Stomach (tissue), 9 donors: Measurements from ENCODE around the gene SAPCD2. TPM values are rescaled to one million over a fixed set of nuclear protein-coding genes. Genes with fewer than 3 reads are reported as not detected.

Experiments used
- DNase-seq, 2 donors: peaks; one replicate each; pipeline versions ENCODE4 v3.0.0 to v3.0.0-alpha.2; 2013 to 2019
- H3K27ac ChIP-seq, 5 donors: fragments of 200-600 bp in 4 of 5; sonication (generic) in 4 of 5; one replicate each; pipeline ENCODE4 v1.5.1; 2013 to 2019; ENCODE audit warnings: mild to moderate bottlenecking in 1 of 5, moderate library complexity in 1 of 5
- H3K27me3 ChIP-seq, 3 donors: fragments of 200-600 bp; sonication (generic); one replicate each; pipeline ENCODE4 v1.5.1; 2017 to 2019; ENCODE audit warnings: mixed run types in 1 of 3
- H3K36me3 ChIP-seq, 4 donors: fragments of 200-600 bp; sonication (generic); 1 replicate in 3 of 4; 2 replicates in 1 of 4; pipeline ENCODE4 v1.5.1; 2016 to 2019
- H3K4me1 ChIP-seq, 4 donors: fragments of 200-600 bp; sonication (generic); one replicate each; pipeline ENCODE4 v1.5.1; 2016 to 2019
- H3K4me3 ChIP-seq, 4 donors: fragments of 200-600 bp; sonication (generic) in 3 of 4; one replicate each; pipeline ENCODE4 v1.5.1; 2016 to 2019; ENCODE audit warnings: mild to moderate bottlenecking in 1 of 4
- H3K9me3 ChIP-seq, 4 donors: fragments of 200-600 bp; sonication (generic); one replicate each; pipeline ENCODE4 v1.5.1; 2016 to 2019
- CTCF ChIP-seq, 7 experiments: fragments of 450-650 bp in 4 of 7; fragments of 200-600 bp in 3 of 7; sonication (generic) in 3 of 7; IDR thresholded peaks; one replicate each; pipeline ENCODE4 v1.5.1; 2016 to 2019; ENCODE audit warnings: antibody characterized with exemption in 7 of 7, control low read depth in 2 of 7, mild to moderate bottlenecking in 1 of 7
- EP300 ChIP-seq: sonication (generic); formaldehyde crosslinking; IDR thresholded peaks from one replicate; pipeline ENCODE4 v1.6.1; 2017; ENCODE audit warnings: antibody characterized with exemption
- POLR2A ChIP-seq, 4 donors: fragments of 450-650 bp; IDR thresholded peaks; one replicate each; pipeline ENCODE4 v1.6.1; 2016; ENCODE audit warnings: antibody characterized with exemption in 4 of 4, control low read depth in 2 of 4, mild to moderate bottlenecking in 1 of 4, moderate library complexity in 1 of 4
- POLR2AphosphoS5 ChIP-seq, 3 donors: sonication (generic); formaldehyde crosslinking; IDR thresholded peaks; one replicate each; pipeline ENCODE4 v1.6.1; 2016; ENCODE audit warnings: antibody characterized with exemption in 3 of 3
- WGBS, 5 donors: extraction: QIAGEN DNeasy Blood & Tissue Kit in 3 of 5; methylation state at CpG; one replicate each; pipeline versions ENCODE4 v1.1.5 to v1.1.7; 2013 to 2018; 5-methylcytosine and 5-hydroxymethylcytosine counted together
- intact Hi-C: fragments of 100-400 bp; cut with DNase I; formaldehyde crosslinking; loops from one replicate; pipeline ENCODE4 v1.15.1; 2023; ENCODE audit warnings: low total_unique reads
- polyA plus RNA-seq, 3 donors: library from polyadenylated mRNA; stranded (reverse); fragments of 200-250 nt; gene quantifications; one replicate each; pipeline ENCODE4 v1.2.3, GENCODE V29; 2013
- total RNA-seq, 5 donors: library from RNA; depleted of rRNA; stranded (reverse); fragments of >200 nt; gene quantifications; one replicate each; pipeline versions ENCODE4 v1.1.0 to v1.2.3, GENCODE V29; 2014 to 2016
- donor health status: healthy with polysubstance abuse.
- donor health status: Bipolar disorder and iron deficiency.
- donor health status: healthy.

SAPCD2 gene
- total and polyA plus RNA-seq, 8 donors = 1.7 to 84.9 (median 3.8) TPM; not detected in 1

GRCh38 chr9:137079401-137079787 lies 9.0 kb upstream of the SAPCD2 start:
- no peak overlapping the region for H3K4me3 ChIP-seq
- no peak overlapping the region for H3K27ac ChIP-seq
- no peaks in the 10 kb centered on the region for H3K9me3 ChIP-seq
- no peak for DNase-seq
- peaks cover 0 to 31% (median 0%) of the 10 kb centered on the region in 3 donors for H3K27me3 ChIP-seq
- peaks cover 15 to 49% (median 47%) of the 10 kb centered on the region in 4 donors for H3K36me3 ChIP-seq
- H3K4me1 ChIP-seq = peaks cover 18 to 47% (median 43%) of the 10 kb centered on the region in 4 donors
- TF ChIP-seq CTCF (IDR thresholded peaks at IDR 0.05) (no peak), POLR2A (IDR thresholded peaks at IDR 0.05) (no peak), EP300 (no peak), POLR2AphosphoS5 (IDR thresholded peaks at IDR 0.05) (no peak)
- 73 to 85% (median 84%) methylated on average over 2 to 13 of the region's 13 CpGs for WGBS, 5 donors
- intact Hi-C loops = no loop called here

- 45 to 66% (median 60%) methylated on average over 22 to 51 of the region's 51 CpGs for WGBS, 5 donors
- H3K27ac ChIP-seq = peak overlapping the region in 2 of 5 donors; percentile 53 to 69
- intact Hi-C loops = no loop called here
- peak in 1 of 2 donors; percentile 49 for DNase-seq
- no peaks in the 10 kb centered on the region for H3K9me3 ChIP-seq
- H3K36me3 ChIP-seq = peaks cover 15 to 49% (median 47%) of the 10 kb centered on the region in 4 donors
- TF ChIP-seq CTCF (IDR thresholded peaks at IDR 0.05) (no peak), POLR2A (IDR thresholded peaks at IDR 0.05) (no peak), POLR2AphosphoS5 (IDR thresholded peaks at IDR 0.05) (no peak), EP300 (no peak)
- peaks cover 0 to 31% (median 0%) of the 10 kb centered on the region in 3 donors for H3K27me3 ChIP-seq
- H3K4me3 ChIP-seq = peak overlapping the region; percentile 55 to 85 (median 70)
- H3K4me1 ChIP-seq = peaks cover 18 to 45% (median 41%) of the 10 kb centered on the region in 4 donors
Observed at GRCh38 chr9:137078701-137079400, 8.5 kb upstream of the SAPCD2 start.

- intact Hi-C loops = no loop called here
- no peak for TF ChIP-seq EP300
- no peak for TF ChIP-seq POLR2A (IDR thresholded peaks at IDR 0.05)
- TF ChIP-seq CTCF (IDR thresholded peaks at IDR 0.05) = no peak
- no peak for TF ChIP-seq POLR2AphosphoS5 (IDR thresholded peaks at IDR 0.05)
- Histone ChIP-seq H3K27me3 (peaks cover 0 to 31% (median 0%) of the 10 kb centered on the region in 3 donors), H3K4me3 (peak overlapping the region; percentile 55 to 85 (median 70)), H3K4me1 (peaks cover 18 to 41% (median 35%) of the 10 kb centered on the region in 4 donors), H3K9me3 (no peaks in the 10 kb centered on the region), H3K36me3 (peaks cover 15 to 46% (median 44%) of the 10 kb centered on the region in 4 donors), H3K27ac (peak overlapping the region; percentile 53 to 75 (median 67))
- WGBS, 5 donors = 8 to 30% (median 9%) methylated on average over 31 to 76 of the region's 76 CpGs
- DNase-seq = peak in 1 of 2 donors; percentile 75
Observed at GRCh38 chr9:137077758-137078693, 7.7 kb upstream of the SAPCD2 start.
